Neural progenitor cell (in vitro differentiated cells): ENCODE measurements around the gene SPAG8. TPM values are rescaled to one million over a fixed set of nuclear protein-coding genes. Genes with fewer than 3 reads are reported as not detected.

Experiments used
- DNase-seq: peaks from one replicate; pipeline ENCODE4 v3.0.0-alpha.2; 2016; ENCODE audit warnings: low spot score
- H2AFZ ChIP-seq: fragments of 200-600 bp; sonication (generic); replicated peaks from 2 replicates; pipeline ENCODE4 v1.6.1; 2016; ENCODE audit warnings: antibody characterized with exemption
- H3F3A ChIP-seq: fragments of 200-600 bp; sonication (generic); 2 replicates; pipeline ENCODE4 v1.6.1; 2016; ENCODE audit warnings: antibody characterized with exemption, low read depth
- H3K27ac ChIP-seq: fragments of 200-600 bp; sonication (generic); 2 replicates; pipeline ENCODE4 v1.5.1; 2016; ENCODE audit warnings: mild to moderate bottlenecking
- H3K27me3 ChIP-seq: fragments of 200-600 bp; sonication (generic); 2 replicates; pipeline ENCODE4 v1.6.1; 2016; ENCODE audit warnings: mild to moderate bottlenecking, moderate library complexity
- H3K36me3 ChIP-seq: fragments of 200-600 bp; sonication (generic); 2 replicates; pipeline ENCODE4 v1.5.1; 2016
- H3K4me1 ChIP-seq: fragments of 200-600 bp; sonication (generic); 2 replicates; pipeline ENCODE4 v1.6.1; 2016; ENCODE audit warnings: mixed run types
- H3K4me2 ChIP-seq: fragments of 200-600 bp; sonication (generic); 2 replicates; pipeline ENCODE4 v1.6.1; 2016
- H3K4me3 ChIP-seq: fragments of 200-600 bp; sonication (generic); 2 replicates; pipeline ENCODE4 v1.5.1; 2016
- H3K79me2 ChIP-seq: fragments of 200-600 bp; sonication (generic); 2 replicates; pipeline ENCODE4 v1.6.1; 2016; ENCODE audit warnings: low read depth
- H3K9ac ChIP-seq: fragments of 200-600 bp; sonication (generic); 2 replicates; pipeline ENCODE4 v1.6.1; 2016
- H3K9me3 ChIP-seq: fragments of 200-600 bp; sonication (generic); 2 replicates; pipeline ENCODE4 v1.5.1; 2016; ENCODE audit warnings: low read depth
- H4K20me1 ChIP-seq: fragments of 200-600 bp; sonication (generic); 2 replicates; pipeline ENCODE4 v1.6.1; 2016; ENCODE audit warnings: low read depth
- H3K27ac Mint-ChIP-seq: 3 replicates; pipeline ENCODE4 v1.8.0; 2021; ENCODE audit warnings: mixed read lengths
- H3K27me3 Mint-ChIP-seq: 2 replicates; pipeline ENCODE4 v1.8.0; 2022; ENCODE audit warnings: low read depth, mild to moderate bottlenecking, inconsistent platforms, moderate library complexity, mixed read lengths; ENCODE audit not compliant: insufficient read depth
- H3K36me3 Mint-ChIP-seq: 3 replicates; pipeline ENCODE4 v1.8.0; 2021; ENCODE audit warnings: mixed read lengths
- H3K4me1 Mint-ChIP-seq: 3 replicates; pipeline ENCODE4 v1.8.0; 2021; ENCODE audit warnings: mixed read lengths
- H3K4me3 Mint-ChIP-seq: 3 replicates; pipeline ENCODE4 v1.8.0; 2021; ENCODE audit warnings: mild to moderate bottlenecking, moderate library complexity, mixed read lengths
- H3K9me3 Mint-ChIP-seq: 3 replicates; pipeline ENCODE4 v1.8.0; 2020; ENCODE audit warnings: mixed read lengths
- EZH2 ChIP-seq: fragments of 200-600 bp; sonication (generic); IDR thresholded peaks from 2 replicates; pipeline ENCODE4 v1.6.1; 2017; ENCODE audit warnings: antibody characterized with exemption, mild to moderate bottlenecking, moderate library complexity
- EZH2phosphoT487 ChIP-seq: fragments of 200-600 bp; sonication (generic); IDR thresholded peaks from 2 replicates; pipeline ENCODE4 v1.6.1; 2017; ENCODE audit warnings: antibody characterized with exemption
- total RNA-seq: library from RNA; depleted of rRNA; stranded (reverse); fragments of >200 nt; gene quantifications from 2 replicates; pipeline ENCODE4 v1.2.3, GENCODE V29; 2015; ENCODE audit warnings: low replicate concordance
- TF ChIP-seq, protein P1 (sequence below): fragments of 200-600 bp; sonication (generic); IDR thresholded peaks from 2 replicates; pipeline ENCODE4 v1.5.1; 2017; ENCODE audit warnings: antibody characterized with exemption, mild to moderate bottlenecking

The SPAG8 gene
- total RNA-seq, 1 donor from 2014 or later: 1.6 TPM

- Mint-ChIP-seq H3K27me3 (peaks cover 3% of the 10 kb centered on the region), H3K4me1 (no peaks in the 10 kb centered on the region), H3K36me3 (peaks cover 16% of the 10 kb centered on the region), H3K4me3 (no peak overlapping the region), H3K27ac (no peak overlapping the region), H3K9me3 (no peaks in the 10 kb centered on the region)
- Histone ChIP-seq H3K36me3 (no peaks in the 10 kb centered on the region), H3K27ac (no peak overlapping the region), H3K9me3 (no peaks in the 10 kb centered on the region), H2AFZ (no peak overlapping the region), H4K20me1 (peaks cover 5% of the 10 kb centered on the region), H3K4me3 (no peak overlapping the region), H3K4me1 (no peaks in the 10 kb centered on the region), H3K27me3 (peaks cover 4% of the 10 kb centered on the region), H3K9ac (no peak overlapping the region), H3K4me2 (no peak overlapping the region), H3F3A (no peaks in the 10 kb centered on the region), H3K79me2 (no peaks in the 10 kb centered on the region)
- no peak for DNase-seq
- TF ChIP-seq EZH2phosphoT487 (no peak), EZH2 (no peak)
These were observed 40.3 kb upstream of the SPAG8 start for GRCh38 chr9:35852267-35852815.

GRCh38 chr9:35847792-35848572 is 35.9 kb upstream of the SPAG8 start:
- H3K4me3 ChIP-seq: no peak overlapping the region
- peaks cover 8% of the 10 kb centered on the region for H3K27me3 Mint-ChIP-seq
- no peaks in the 10 kb centered on the region for H3K79me2 ChIP-seq
- H3K27ac ChIP-seq: no peak overlapping the region
- H3K27me3 ChIP-seq: peaks cover 32% of the 10 kb centered on the region
- peaks cover 14% of the 10 kb centered on the region for H4K20me1 ChIP-seq
- H3F3A ChIP-seq: no peaks in the 10 kb centered on the region
- H3K27ac Mint-ChIP-seq: no peak overlapping the region
- peaks cover 29% of the 10 kb centered on the region for H3K36me3 Mint-ChIP-seq
- H2AFZ ChIP-seq: no peak overlapping the region
- peaks cover 4% of the 10 kb centered on the region for H3K4me1 ChIP-seq
- no peaks in the 10 kb centered on the region for H3K9me3 ChIP-seq
- no peak for DNase-seq
- H3K4me3 Mint-ChIP-seq: no peak overlapping the region
- no peaks in the 10 kb centered on the region for H3K9me3 Mint-ChIP-seq
- no peaks in the 10 kb centered on the region for H3K4me1 Mint-ChIP-seq
- no peak overlapping the region for H3K4me2 ChIP-seq
- no peaks in the 10 kb centered on the region for H3K36me3 ChIP-seq
- TF ChIP-seq, protein P1, sequence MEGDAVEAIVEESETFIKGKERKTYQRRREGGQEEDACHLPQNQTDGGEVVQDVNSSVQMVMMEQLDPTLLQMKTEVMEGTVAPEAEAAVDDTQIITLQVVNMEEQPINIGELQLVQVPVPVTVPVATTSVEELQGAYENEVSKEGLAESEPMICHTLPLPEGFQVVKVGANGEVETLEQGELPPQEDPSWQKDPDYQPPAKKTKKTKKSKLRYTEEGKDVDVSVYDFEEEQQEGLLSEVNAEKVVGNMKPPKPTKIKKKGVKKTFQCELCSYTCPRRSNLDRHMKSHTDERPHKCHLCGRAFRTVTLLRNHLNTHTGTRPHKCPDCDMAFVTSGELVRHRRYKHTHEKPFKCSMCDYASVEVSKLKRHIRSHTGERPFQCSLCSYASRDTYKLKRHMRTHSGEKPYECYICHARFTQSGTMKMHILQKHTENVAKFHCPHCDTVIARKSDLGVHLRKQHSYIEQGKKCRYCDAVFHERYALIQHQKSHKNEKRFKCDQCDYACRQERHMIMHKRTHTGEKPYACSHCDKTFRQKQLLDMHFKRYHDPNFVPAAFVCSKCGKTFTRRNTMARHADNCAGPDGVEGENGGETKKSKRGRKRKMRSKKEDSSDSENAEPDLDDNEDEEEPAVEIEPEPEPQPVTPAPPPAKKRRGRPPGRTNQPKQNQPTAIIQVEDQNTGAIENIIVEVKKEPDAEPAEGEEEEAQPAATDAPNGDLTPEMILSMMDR: no peak
- TF ChIP-seq EZH2phosphoT487 (no peak), EZH2 (no peak)
- H3K9ac ChIP-seq: no peak overlapping the region

GRCh38 chr9:35845824-35846771 is 34.0 kb upstream of the SPAG8 start:
- H3K4me1 Mint-ChIP-seq: no peaks in the 10 kb centered on the region
- TF ChIP-seq, protein P1: no peak
- TF ChIP-seq EZH2phosphoT487: no peak
- no peak for TF ChIP-seq EZH2
- no peaks in the 10 kb centered on the region for H3K79me2 ChIP-seq
- H3K4me3 ChIP-seq: peak overlapping the region; percentile 46
- no peaks in the 10 kb centered on the region for H3K9me3 Mint-ChIP-seq
- H3K27ac Mint-ChIP-seq: no peak overlapping the region
- peaks cover 14% of the 10 kb centered on the region for H4K20me1 ChIP-seq
- no peak overlapping the region for H3K9ac ChIP-seq
- peaks cover 4% of the 10 kb centered on the region for H3K4me1 ChIP-seq
- peaks cover 31% of the 10 kb centered on the region for H3K36me3 Mint-ChIP-seq
- no peak overlapping the region for H3K4me3 Mint-ChIP-seq
- peak; percentile 33 for DNase-seq
- H3K36me3 ChIP-seq: no peaks in the 10 kb centered on the region
- H3K9me3 ChIP-seq: no peaks in the 10 kb centered on the region
- H3K27ac ChIP-seq: no peak overlapping the region
- H2AFZ ChIP-seq: no peak overlapping the region
- peaks cover 32% of the 10 kb centered on the region for H3K27me3 ChIP-seq
- H3F3A ChIP-seq: no peaks in the 10 kb centered on the region
- peak overlapping the region; percentile 84 for H3K4me2 ChIP-seq
- H3K27me3 Mint-ChIP-seq: peaks cover 8% of the 10 kb centered on the region
